GM12878 (cell line): Measurements from ENCODE around the gene EIF5B. TPM values are rescaled to one million over a fixed set of nuclear protein-coding genes. Genes with fewer than 3 reads are reported as not detected.

ENCODE experiments used
- ATAC-seq: fragments of 200-7000 bp; cut with Tn5 transposase; 3 replicates; pipeline ENCODE4 v1.9.1; 2020; ENCODE audit warnings: mild to moderate bottlenecking, moderate library complexity
- BruUV-seq: library from RNA; stranded (reverse); fragments of 400-500 nt; replicated peaks from 2 replicates; lab custom pipeline; 2021; lab: Mats Ljungman, UMichigan
- CTCF ChIA-PET: fragments of 300-600 bp; sonication (Branson Sonifier 250); formaldehyde crosslinking; extraction: SDS; loops from one replicate; lab custom pipeline; 2021; ENCODE audit warnings: inconsistent platforms; lab: Yijun Ruan, JAX
- POLR2A ChIA-PET: fragments of 350-600 bp; formaldehyde crosslinking; extraction: SDS; loops from one replicate; lab custom pipeline; 2021; ENCODE audit warnings: inconsistent platforms; lab: Charles Lee
- RAD21 ChIA-PET: fragments of 300-600 bp; sonication (Branson Sonifier 250); formaldehyde crosslinking; loops from one replicate; lab custom pipeline; 2023; ENCODE audit warnings: antibody characterized with exemption; ENCODE audit not compliant: unreplicated experiment; lab: Charles Lee
- SMC1A ChIA-PET: fragments of 300-600 bp; sonication (Branson Sonifier 250); formaldehyde crosslinking; loops from one replicate; lab custom pipeline; 2023; ENCODE audit not compliant: unreplicated experiment, uncharacterized antibody; lab: Charles Lee
- DNase-seq: peaks from one replicate; pipeline ENCODE4 v3.0.0-alpha.2; 2011; ENCODE audit warnings: low read depth, low spot score
- FAIRE-seq: peaks from 3 replicates; lab custom pipeline; 2011; peaks lifted over from hg19 to GRCh38; lab: Jason Lieb, UNC
- H2AFZ ChIP-seq: 2 replicates; pipeline ENCODE4 v1.6.0; 2011; ENCODE audit warnings: low read depth, low read length, control low read depth; ENCODE audit not compliant: control insufficient read depth
- H3K27ac ChIP-seq: 2 replicates; pipeline ENCODE4 v1.5.1; 2011; ENCODE audit warnings: control low read depth; ENCODE audit not compliant: control insufficient read depth, insufficient read depth
- H3K27me3 ChIP-seq, 2 experiments: replicated peaks in 1 of 2; 2 replicates each; pipeline versions ENCODE4 v1.6.0 to v1.6.1; 2011; ENCODE audit warnings: low read length in 1 of 2; ENCODE audit not compliant: control insufficient read depth in 2 of 2, insufficient read depth in 2 of 2
- H3K36me3 ChIP-seq, 2 experiments: 2 replicates each; pipeline ENCODE4 v1.5.1; 2011; ENCODE audit warnings: low read length in 1 of 2; ENCODE audit not compliant: control insufficient read depth in 2 of 2, insufficient read depth in 2 of 2
- H3K4me1 ChIP-seq: 2 replicates; pipeline ENCODE4 v1.6.1; 2011; ENCODE audit warnings: mild to moderate bottlenecking, low read length, moderate library complexity, mixed read lengths; ENCODE audit not compliant: control insufficient read depth, insufficient read depth
- H3K4me2 ChIP-seq: 2 replicates; pipeline ENCODE4 v1.6.0; 2011; ENCODE audit warnings: control low read depth; ENCODE audit not compliant: control insufficient read depth, insufficient read depth
- H3K4me3 ChIP-seq: fragments of 200-600 bp; sonication (generic); 2 replicates; pipeline ENCODE4 v1.5.1; 2016
- H3K79me2 ChIP-seq: 2 replicates; pipeline ENCODE4 v1.6.0; 2011; ENCODE audit warnings: low read length; ENCODE audit not compliant: control insufficient read depth, insufficient read depth
- H3K9ac ChIP-seq: 2 replicates; pipeline ENCODE4 v1.8.0; 2011; ENCODE audit warnings: low read length, control low read depth, mixed read lengths; ENCODE audit not compliant: control insufficient read depth, insufficient read depth
- H3K9me3 ChIP-seq: replicated peaks from 3 replicates; pipeline ENCODE4 v1.5.1; 2011; ENCODE audit warnings: mild to moderate bottlenecking, low read length; ENCODE audit not compliant: control insufficient read depth, insufficient read depth
- H4K20me1 ChIP-seq: 2 replicates; pipeline ENCODE4 v1.6.0; 2011; ENCODE audit not compliant: control insufficient read depth, insufficient read depth
- EED ChIP-seq: sonication (generic); IDR thresholded peaks from 2 replicates; pipeline ENCODE4 v1.6.1; 2016; ENCODE audit warnings: antibody characterized with exemption, low read depth
- HDAC2 ChIP-seq: fragments of 200-600 bp; sonication (generic); IDR thresholded peaks from 2 replicates; pipeline ENCODE4 v1.6.1; 2017
- KDM1A ChIP-seq: fragments of 200-600 bp; sonication (generic); IDR thresholded peaks from 2 replicates; pipeline ENCODE4 v1.6.1; 2016; ENCODE audit warnings: borderline replicate concordance
- KLF5 ChIP-seq: fragments of 450-650 bp; IDR thresholded peaks from 2 replicates; pipeline ENCODE4 v1.6.1; 2014; ENCODE audit warnings: mild to moderate bottlenecking; ENCODE audit not compliant: partially characterized antibody
- MEF2A ChIP-seq: IDR thresholded peaks from 2 replicates; pipeline ENCODE4 v1.6.1; 2011; ENCODE audit warnings: low read depth, mild to moderate bottlenecking, low read length, moderate library complexity; ENCODE audit not compliant: insufficient read depth
- TARDBP ChIP-seq: IDR thresholded peaks from 2 replicates; pipeline ENCODE4 v1.6.1; 2016; ENCODE audit warnings: borderline replicate concordance
- WGBS: methylation state at CpG from one replicate; pipeline ENCODE4 v1.1.6; 2016; ENCODE audit warnings: low lambda C conversion rate; ENCODE audit not compliant: insufficient replicate concordance, insufficient coverage; ENCODE audit errors: missing lambda C conversion rate; 5-methylcytosine and 5-hydroxymethylcytosine counted together
- in situ Hi-C: fragments of 300-500 bp; cut with MboI; formaldehyde crosslinking; loops from 9 replicates; pipeline ENCODE4 v1.14.3; 2018; ENCODE audit warnings: mixed read lengths
- intact Hi-C: fragments of 100-400 bp; cut with micrococcal nuclease; formaldehyde crosslinking; loops from one replicate; pipeline ENCODE4 v1.14.2; 2022; ENCODE audit not compliant: unreplicated experiment
- polyA plus RNA-seq, 11 experiments: library from polyadenylated mRNA; depleted of rRNA in 4 of 11; unstranded in 6 of 11; stranded (reverse) in 5 of 11; fragments of >200 nt; fragmentation: Nextera tagmentation in 4 of 11; fragmentation: Illumina TruSeq in 1 of 11; extraction: Ambion mirVana in 4 of 11; extraction: Trizol in 1 of 11; gene quantifications; 1 replicate in 1 of 11; 2 replicates in 10 of 11; pipeline versions ENCODE4 v1.2.1 to v1.2.3, GENCODE V29; 2011 to 2016; ENCODE audit warnings: inconsistent platforms in 2 of 11, missing spikeins in 2 of 11, low read depth in 1 of 11
- total RNA-seq, 4 experiments: library from RNA; depleted of rRNA in 3 of 4; stranded (reverse); fragments of >200 nt in 3 of 4; fragmentation: Illumina TruSeq in 1 of 4; extraction: Trizol in 1 of 4; gene quantifications; 2 replicates each; pipeline versions ENCODE4 v1.2.1 to v1.2.3, GENCODE V29; 2013 to 2021
- TF ChIP-seq, protein P1 (sequence below): fragments of 450-650 bp; IDR thresholded peaks from 2 replicates; pipeline ENCODE4 v1.6.1; 2016; ENCODE audit warnings: mild to moderate bottlenecking
- TF ChIP-seq, protein P2 (sequence below): IDR thresholded peaks from 2 replicates; pipeline ENCODE4 v1.6.1; 2012; ENCODE audit warnings: low read depth, low read length, improper control_type of control experiment
- TF ChIP-seq, protein P3 (sequence below): fragments of 450-650 bp; IDR thresholded peaks from 2 replicates; pipeline ENCODE4 v1.6.1; 2018; ENCODE audit warnings: mild to moderate bottlenecking, low read depth, moderate library complexity; ENCODE audit not compliant: partially characterized antibody

Gene EIF5B
- total and polyA plus RNA-seq, 10 of the 15 experiments (the other 5 are each of a cell fraction or from before 2014, with no cell fraction given) = 21.7 to 119 (median 40.8) TPM

DNA sequence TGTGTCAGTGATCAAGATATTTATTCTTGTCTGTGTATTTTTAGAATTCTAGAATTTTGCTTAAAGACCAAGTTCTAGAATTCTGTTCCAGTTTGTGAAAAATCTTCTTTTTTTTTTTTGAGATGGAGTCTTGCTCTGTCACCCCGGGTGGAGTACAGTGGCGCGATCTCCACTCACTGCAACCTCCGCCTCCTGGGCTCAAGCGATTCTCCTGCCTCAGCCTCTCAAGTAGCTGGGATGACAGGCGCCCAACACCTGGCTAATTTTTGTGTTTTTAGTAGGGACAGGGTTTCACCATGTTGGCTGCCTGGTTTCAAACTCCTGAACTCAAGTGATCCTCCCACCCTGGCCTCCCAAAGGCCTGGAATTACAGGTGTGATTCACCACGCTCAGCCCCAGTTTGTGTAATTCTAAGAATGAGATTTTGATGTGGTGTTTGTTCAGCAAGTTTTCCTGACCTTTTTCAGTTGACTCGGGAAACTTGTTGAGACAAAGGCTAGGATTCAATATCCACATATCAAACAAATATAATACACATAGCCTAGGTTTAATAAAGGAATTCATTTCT lies 3.6 kb downstream of the EIF5B start:
- WGBS = 89% methylated on average over 8 of the region's 8 CpGs
- TF ChIP-seq, protein P1, sequence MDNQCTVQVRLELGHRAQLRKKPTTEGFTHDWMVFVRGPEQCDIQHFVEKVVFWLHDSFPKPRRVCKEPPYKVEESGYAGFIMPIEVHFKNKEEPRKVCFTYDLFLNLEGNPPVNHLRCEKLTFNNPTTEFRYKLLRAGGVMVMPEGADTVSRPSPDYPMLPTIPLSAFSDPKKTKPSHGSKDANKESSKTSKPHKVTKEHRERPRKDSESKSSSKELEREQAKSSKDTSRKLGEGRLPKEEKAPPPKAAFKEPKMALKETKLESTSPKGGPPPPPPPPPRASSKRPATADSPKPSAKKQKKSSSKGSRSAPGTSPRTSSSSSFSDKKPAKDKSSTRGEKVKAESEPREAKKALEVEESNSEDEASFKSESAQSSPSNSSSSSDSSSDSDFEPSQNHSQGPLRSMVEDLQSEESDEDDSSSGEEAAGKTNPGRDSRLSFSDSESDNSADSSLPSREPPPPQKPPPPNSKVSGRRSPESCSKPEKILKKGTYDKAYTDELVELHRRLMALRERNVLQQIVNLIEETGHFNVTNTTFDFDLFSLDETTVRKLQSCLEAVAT = peak; percentile 72; the same call in 1 of the 2 replicates
- TF ChIP-seq KDM1A (no peak), MEF2A (no peak)
- H2AFZ ChIP-seq = no peak overlapping the region
- 0 out of 2 replicates have a peak overlapping the region, but pooled peaks have one; percentile 23 for H3K4me3 ChIP-seq
- SMC1A ChIA-PET = no interaction called here
- no peak for ATAC-seq
- in situ Hi-C loops (no loop called here), intact Hi-C loops (no loop called here)
- no peak for FAIRE-seq
- CTCF ChIA-PET = no interaction called here
- RAD21 ChIA-PET = no interaction called here
- no TSS peak for BruUV-seq
- H3K27ac ChIP-seq = no peak overlapping the region
- peaks cover 84% of the 10 kb centered on the region for H3K79me2 ChIP-seq
- H3K4me2 ChIP-seq = no peak overlapping the region
- H3K9ac ChIP-seq = no peak overlapping the region
- H4K20me1 ChIP-seq = no peaks in the 10 kb centered on the region; the same call in 1 of the 2 replicates
- DNase-seq = no peak
- H3K27me3 ChIP-seq = no peaks in the 10 kb centered on the region
- no peaks in the 10 kb centered on the region; a peak in 1 of 4 replicates for H3K36me3 ChIP-seq
- H3K4me1 ChIP-seq = no peaks in the 10 kb centered on the region
- POLR2A ChIA-PET = no interaction called here
- H3K9me3 ChIP-seq = no peaks in the 10 kb centered on the region

DNA sequence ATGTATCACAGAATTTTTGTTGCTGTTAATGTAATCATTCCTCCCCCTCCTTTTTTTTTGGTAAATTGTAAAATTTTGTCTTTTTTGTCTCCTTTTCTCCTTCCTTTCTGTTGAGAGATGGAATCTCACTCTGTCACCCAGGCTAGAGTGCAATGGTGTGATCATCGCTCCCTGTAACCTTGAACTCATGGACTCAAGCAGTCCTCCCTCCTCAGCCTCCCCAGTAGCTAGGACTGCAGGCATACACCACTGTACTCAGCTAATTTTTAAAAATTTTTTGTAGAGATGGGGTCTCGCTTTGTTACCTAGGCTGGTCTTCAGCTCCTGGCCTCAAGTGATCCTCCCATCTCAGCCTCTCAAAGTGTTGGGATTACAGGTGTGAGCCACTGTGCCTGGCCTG lies 5.3 kb downstream of the EIF5B start:
- intact Hi-C loops = no loop called here
- no peaks in the 10 kb centered on the region; the same call in 1 of the 2 replicates for H4K20me1 ChIP-seq
- no peaks in the 10 kb centered on the region; the same call in 1 of the 2 replicates for H3K4me1 ChIP-seq
- H3K36me3 ChIP-seq = no peaks in the 10 kb centered on the region; a peak in 2 of 4 replicates
- no peak overlapping the region for H3K9ac ChIP-seq
- CTCF ChIA-PET = interaction anchor here (0.6 kb wide), 1 partner anchor 929 kb away, joined by 3 read pairs; no protein-coding TSS in a partner anchor
- ATAC-seq (no peak), DNase-seq (no peak), FAIRE-seq (no peak)
- H3K4me2 ChIP-seq = no peak overlapping the region
- no peak overlapping the region for H2AFZ ChIP-seq
- RAD21 ChIA-PET = no interaction called here
- WGBS = 100% methylated on average over 2 of the region's 2 CpGs
- peaks cover 88% of the 10 kb centered on the region for H3K79me2 ChIP-seq
- no TSS peak for BruUV-seq
- in situ Hi-C loops = no loop called here
- no peak overlapping the region for H3K27ac ChIP-seq
- H3K9me3 ChIP-seq = no peaks in the 10 kb centered on the region
- POLR2A ChIA-PET = no interaction called here
- SMC1A ChIA-PET = interaction anchor here (1.2 kb wide), 1 partner anchor 12 kb away, joined by 3 read pairs; no protein-coding TSS in a partner anchor
- H3K27me3 ChIP-seq = no peaks in the 10 kb centered on the region
- H3K4me3 ChIP-seq = no peak overlapping the region
- TF ChIP-seq, protein P2, sequence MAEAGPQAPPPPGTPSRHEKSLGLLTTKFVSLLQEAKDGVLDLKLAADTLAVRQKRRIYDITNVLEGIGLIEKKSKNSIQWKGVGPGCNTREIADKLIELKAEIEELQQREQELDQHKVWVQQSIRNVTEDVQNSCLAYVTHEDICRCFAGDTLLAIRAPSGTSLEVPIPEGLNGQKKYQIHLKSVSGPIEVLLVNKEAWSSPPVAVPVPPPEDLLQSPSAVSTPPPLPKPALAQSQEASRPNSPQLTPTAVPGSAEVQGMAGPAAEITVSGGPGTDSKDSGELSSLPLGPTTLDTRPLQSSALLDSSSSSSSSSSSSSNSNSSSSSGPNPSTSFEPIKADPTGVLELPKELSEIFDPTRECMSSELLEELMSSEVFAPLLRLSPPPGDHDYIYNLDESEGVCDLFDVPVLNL = no peak
- TF ChIP-seq, protein P3, sequence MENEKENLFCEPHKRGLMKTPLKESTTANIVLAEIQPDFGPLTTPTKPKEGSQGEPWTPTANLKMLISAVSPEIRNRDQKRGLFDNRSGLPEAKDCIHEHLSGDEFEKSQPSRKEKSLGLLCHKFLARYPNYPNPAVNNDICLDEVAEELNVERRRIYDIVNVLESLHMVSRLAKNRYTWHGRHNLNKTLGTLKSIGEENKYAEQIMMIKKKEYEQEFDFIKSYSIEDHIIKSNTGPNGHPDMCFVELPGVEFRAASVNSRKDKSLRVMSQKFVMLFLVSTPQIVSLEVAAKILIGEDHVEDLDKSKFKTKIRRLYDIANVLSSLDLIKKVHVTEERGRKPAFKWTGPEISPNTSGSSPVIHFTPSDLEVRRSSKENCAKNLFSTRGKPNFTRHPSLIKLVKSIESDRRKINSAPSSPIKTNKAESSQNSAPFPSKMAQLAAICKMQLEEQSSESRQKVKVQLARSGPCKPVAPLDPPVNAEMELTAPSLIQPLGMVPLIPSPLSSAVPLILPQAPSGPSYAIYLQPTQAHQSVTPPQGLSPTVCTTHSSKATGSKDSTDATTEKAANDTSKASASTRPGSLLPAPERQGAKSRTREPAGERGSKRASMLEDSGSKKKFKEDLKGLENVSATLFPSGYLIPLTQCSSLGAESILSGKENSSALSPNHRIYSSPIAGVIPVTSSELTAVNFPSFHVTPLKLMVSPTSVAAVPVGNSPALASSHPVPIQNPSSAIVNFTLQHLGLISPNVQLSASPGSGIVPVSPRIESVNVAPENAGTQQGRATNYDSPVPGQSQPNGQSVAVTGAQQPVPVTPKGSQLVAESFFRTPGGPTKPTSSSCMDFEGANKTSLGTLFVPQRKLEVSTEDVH = no peak
- TF ChIP-seq EED (no peak), TARDBP (no peak), KLF5 (no peak), HDAC2 (no peak)
